H9 (cell line): ENCODE results near the gene S100A16. TPM values are rescaled to one million over a fixed set of nuclear protein-coding genes. Genes with fewer than 3 reads are reported as not detected.

ENCODE experiments used
- DNase-seq: peaks from one replicate; pipeline ENCODE4 v3.0.0-alpha.2; 2017
- H2AFZ ChIP-seq: one replicate; pipeline ENCODE4 v1.6.1; 2013; ENCODE audit warnings: mild to moderate bottlenecking, low read length, control low read depth, moderate library complexity
- H2AK5ac ChIP-seq: 2 replicates; pipeline ENCODE4 v1.6.1; 2013; ENCODE audit warnings: low read length, control low read depth, mixed read lengths; ENCODE audit not compliant: insufficient read length
- H2BK120ac ChIP-seq: one replicate; pipeline ENCODE4 v1.6.1; 2013; ENCODE audit warnings: low read depth, mild to moderate bottlenecking, low read length, control low read depth, inconsistent platforms; ENCODE audit not compliant: poor library complexity, severe bottlenecking
- H2BK12ac ChIP-seq: 2 replicates; pipeline ENCODE4 v1.6.1; 2013; ENCODE audit warnings: low read length, control low read depth, mixed read lengths, low read depth; ENCODE audit not compliant: insufficient read length
- H2BK15ac ChIP-seq: 2 replicates; pipeline ENCODE4 v1.6.1; 2013; ENCODE audit warnings: low read depth, low read length, control low read depth
- H2BK20ac ChIP-seq: one replicate; pipeline ENCODE4 v1.6.1; 2013; ENCODE audit warnings: low read depth, mild to moderate bottlenecking, low read length, control low read depth, inconsistent platforms; ENCODE audit not compliant: poor library complexity, severe bottlenecking
- H2BK5ac ChIP-seq: 2 replicates; pipeline ENCODE4 v1.6.1; 2013; ENCODE audit warnings: low read length, control low read depth, mixed read lengths; ENCODE audit not compliant: insufficient read length
- H3K14ac ChIP-seq: 2 replicates; pipeline ENCODE4 v1.6.1; 2013; ENCODE audit warnings: low read length, control low read depth; ENCODE audit not compliant: insufficient read depth
- H3K18ac ChIP-seq: 2 replicates; pipeline ENCODE4 v1.6.1; 2013; ENCODE audit warnings: low read depth, mild to moderate bottlenecking, mixed read lengths, low read length, control low read depth; ENCODE audit not compliant: insufficient read length
- H3K23ac ChIP-seq: 2 replicates; pipeline ENCODE4 v1.6.1; 2013; ENCODE audit warnings: low read length, control low read depth, mixed read lengths, low read depth; ENCODE audit not compliant: insufficient read length
- H3K23me2 ChIP-seq: 2 replicates; pipeline ENCODE4 v1.6.1; 2013; ENCODE audit warnings: low read depth, mild to moderate bottlenecking, mixed read lengths, low read length, control low read depth; ENCODE audit not compliant: insufficient read length, poor library complexity, severe bottlenecking
- H3K27ac ChIP-seq: 2 replicates; pipeline ENCODE4 v1.5.1; 2013; ENCODE audit warnings: low read length, control low read depth, mixed read lengths, low read depth; ENCODE audit not compliant: insufficient read length
- H3K27me3 ChIP-seq: 2 replicates; pipeline ENCODE4 v1.6.1; 2013; ENCODE audit warnings: low read length, control low read depth, inconsistent platforms; ENCODE audit not compliant: insufficient read depth
- H3K4ac ChIP-seq: 2 replicates; pipeline ENCODE4 v1.6.1; 2013; ENCODE audit warnings: low read depth, mild to moderate bottlenecking, control low read depth, inconsistent platforms, low read length, moderate library complexity
- H3K4me1 ChIP-seq: 2 replicates; pipeline ENCODE4 v1.6.1; 2013; ENCODE audit warnings: low read length, control low read depth, inconsistent platforms; ENCODE audit not compliant: insufficient read depth
- H3K4me2 ChIP-seq: 2 replicates; pipeline ENCODE4 v1.6.1; 2013; ENCODE audit warnings: low read length, control low read depth, mixed read lengths; ENCODE audit not compliant: insufficient read length, insufficient read depth
- H3K56ac ChIP-seq: 2 replicates; pipeline ENCODE4 v1.6.1; 2013; ENCODE audit warnings: low read depth, mild to moderate bottlenecking, mixed read lengths, low read length, control low read depth; ENCODE audit not compliant: insufficient read length
- H3K79me1 ChIP-seq: 2 replicates; pipeline ENCODE4 v1.6.1; 2013; ENCODE audit warnings: low read depth, mild to moderate bottlenecking, moderate library complexity, low read length, control low read depth, inconsistent platforms; ENCODE audit not compliant: insufficient read depth, poor library complexity, severe bottlenecking
- H3K79me2 ChIP-seq: 2 replicates; pipeline ENCODE4 v1.6.1; 2013; ENCODE audit warnings: low read length, control low read depth, inconsistent platforms; ENCODE audit not compliant: insufficient read depth
- H3K9ac ChIP-seq: 2 replicates; pipeline ENCODE4 v1.6.1; 2013; ENCODE audit warnings: low read length, control low read depth, mixed read lengths; ENCODE audit not compliant: insufficient read length; ENCODE audit errors: extremely low read depth
- H3K9me3 ChIP-seq: one replicate; pipeline ENCODE4 v1.6.1; 2013; ENCODE audit warnings: low read depth, low read length, inconsistent platforms; ENCODE audit not compliant: control insufficient read depth
- H3T11ph ChIP-seq: one replicate; pipeline ENCODE4 v1.6.1; 2013; ENCODE audit warnings: mild to moderate bottlenecking, low read length, control low read depth, inconsistent platforms
- H4K20me1 ChIP-seq: one replicate; pipeline ENCODE4 v1.6.1; 2013; ENCODE audit not compliant: control insufficient read depth, insufficient read length, insufficient read depth
- H4K5ac ChIP-seq: 2 replicates; pipeline ENCODE4 v1.6.1; 2013; ENCODE audit warnings: low read depth, mild to moderate bottlenecking, mixed read lengths, low read length, control low read depth; ENCODE audit not compliant: insufficient read length
- H4K8ac ChIP-seq: replicated peaks from 2 replicates; pipeline ENCODE4 v1.6.1; 2013; ENCODE audit warnings: low read length, control low read depth, mixed read lengths, low read depth; ENCODE audit not compliant: insufficient read length
- H4K91ac ChIP-seq: 2 replicates; pipeline ENCODE4 v1.6.1; 2013; ENCODE audit warnings: low read depth, mild to moderate bottlenecking, moderate library complexity, mixed read lengths, low read length, control low read depth; ENCODE audit not compliant: insufficient read length
- H3K27ac Mint-ChIP-seq, 3 experiments: 2 replicates in 2 of 3; 3 replicates in 1 of 3; pipeline ENCODE4 v1.8.0; 2020 to 2021; ENCODE audit warnings: mixed read lengths in 3 of 3, mild to moderate bottlenecking in 1 of 3, moderate library complexity in 1 of 3
- H3K27me3 Mint-ChIP-seq: 2 replicates; pipeline ENCODE4 v1.8.0; 2021; ENCODE audit warnings: low read depth, mild to moderate bottlenecking, moderate library complexity, mixed read lengths
- H3K36me3 Mint-ChIP-seq, 3 experiments: 2 replicates in 2 of 3; 3 replicates in 1 of 3; pipeline ENCODE4 v1.8.0; 2020 to 2021; ENCODE audit warnings: low read depth in 3 of 3, mixed read lengths in 3 of 3; ENCODE audit not compliant: insufficient read depth in 1 of 3
- H3K4me1 Mint-ChIP-seq, 2 experiments: 2 replicates each; pipeline ENCODE4 v1.8.0; 2020; ENCODE audit warnings: mixed read lengths in 2 of 2
- H3K4me3 Mint-ChIP-seq, 2 experiments: 2 replicates in 1 of 2; 3 replicates in 1 of 2; pipeline ENCODE4 v1.8.0; 2020 to 2021; ENCODE audit warnings: mild to moderate bottlenecking in 2 of 2, mixed read lengths in 2 of 2, moderate library complexity in 1 of 2
- H3K9me3 Mint-ChIP-seq, 2 experiments: 2 replicates in 1 of 2; 3 replicates in 1 of 2; pipeline ENCODE4 v1.8.0; 2020; ENCODE audit warnings: mild to moderate bottlenecking in 2 of 2, mixed read lengths in 2 of 2, moderate library complexity in 1 of 2
- CTCF ChIP-seq: fragments of 200-600 bp; sonication (generic); conservative IDR thresholded peaks from 3 replicates; pipeline ENCODE4 v1.8.0; 2021; ENCODE audit warnings: antibody characterized with exemption, mild to moderate bottlenecking
- WGBS: extraction: QIAGEN DNeasy Blood & Tissue Kit; methylation state at CpG from one replicate; pipeline ENCODE4 v1.1.7; 2013; ENCODE audit warnings: missing lambda C conversion rate, low lambda C conversion rate, mixed read lengths; ENCODE audit not compliant: insufficient read length; ENCODE audit errors: extremely low coverage; 5-methylcytosine and 5-hydroxymethylcytosine counted together
- total RNA-seq: library from RNA; stranded (reverse); gene quantifications from 2 replicates; pipeline ENCODE4 v1.2.1, GENCODE V29; 2021

Gene S100A16
- total RNA-seq, 1 experiment from 2014 or later = 8.0 TPM

DNA sequence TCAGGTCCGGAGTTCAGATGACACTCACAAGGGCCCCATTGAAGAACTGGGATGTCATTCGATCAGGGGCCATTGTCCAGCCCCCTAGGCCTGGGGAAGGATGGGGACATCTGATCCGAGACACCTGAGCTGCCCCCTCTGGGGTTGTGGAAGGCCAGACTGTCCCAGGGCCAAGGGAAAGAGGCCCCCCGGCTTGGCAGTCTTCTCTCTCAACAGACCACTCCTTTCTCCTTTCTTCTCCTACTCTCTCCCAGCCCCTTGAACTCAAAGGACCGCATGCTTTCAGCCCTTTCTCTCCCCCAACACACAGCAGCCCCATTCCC is 16.4 kb upstream of the S100A16 start:
- no peak overlapping the region for H3K27ac ChIP-seq
- no peak for DNase-seq
- H3K56ac ChIP-seq = no peak overlapping the region
- H3K23me2 ChIP-seq = peaks cover 16% of the 10 kb centered on the region
- WGBS = no CpG with 5 or more reads among the region's 5 CpGs
- Mint-ChIP-seq H3K4me1 (peaks cover 39 to 40% of the 10 kb centered on the region in 2 experiments), H3K27ac (peak overlapping the region in 1 of 3 experiments; percentile 85; a peak in 1 of 7 replicates), H3K4me3 (no peak overlapping the region; a peak in 1 of 5 replicates), H3K9me3 (peaks cover 0 to under 1% of the 10 kb centered on the region in 2 experiments; a peak in 2 of 5 replicates), H3K27me3 (0 out of 2 replicates have a peak, but pooled peaks cover 2% of the 10 kb centered on the region), H3K36me3 (peaks cover 6 to 17% (median 16%) of the 10 kb centered on the region in 3 experiments)
- H3K14ac ChIP-seq = no peak overlapping the region
- no peak overlapping the region for H3K4me2 ChIP-seq
- no peak overlapping the region for H2BK12ac ChIP-seq
- H3K79me1 ChIP-seq = no peaks in the 10 kb centered on the region
- H4K8ac ChIP-seq = no peak overlapping the region
- H2BK120ac ChIP-seq = no peak overlapping the region
- no peak overlapping the region for H2AFZ ChIP-seq
- no peak overlapping the region for H2BK5ac ChIP-seq
- no peaks in the 10 kb centered on the region for H3K27me3 ChIP-seq
- no peak overlapping the region for H4K91ac ChIP-seq
- no peak overlapping the region for H2AK5ac ChIP-seq
- H3K79me2 ChIP-seq = no peaks in the 10 kb centered on the region
- H4K5ac ChIP-seq = no peak overlapping the region
- H3K4me1 ChIP-seq = no peaks in the 10 kb centered on the region
- H3K4ac ChIP-seq = no peak overlapping the region
- no peak overlapping the region for H3K9ac ChIP-seq
- H3K9me3 ChIP-seq = no peaks in the 10 kb centered on the region
- H3T11ph ChIP-seq = no peak overlapping the region
- no peaks in the 10 kb centered on the region for H4K20me1 ChIP-seq
- no peak overlapping the region for H2BK20ac ChIP-seq
- H2BK15ac ChIP-seq = no peak overlapping the region
- no peak for TF ChIP-seq CTCF
- H3K18ac ChIP-seq = no peak overlapping the region
- no peak overlapping the region for H3K23ac ChIP-seq
